ENCODE results near the gene SLC28A1.
"Not testable (repeated sequence)": the region's sequence is repeated elsewhere in the genome, so short reads cannot be mapped to it uniquely, and the experiment has no call there.

Gene SLC28A1

GRCh38 chr15:84869510-84869909 lies 15.0 kb upstream of the SLC28A1 start:
- DNase-seq (ENCODE audit: low spot score in 2 of 2) = no peak
- Mint-ChIP-seq H3K4me3 (no peak overlapping the region), H3K27me3 (peaks cover 2% of the 10 kb centered on the region), H3K36me3 (no peaks in the 10 kb centered on the region), H3K9me3 (no peaks in the 10 kb centered on the region), H3K4me1 (no peaks in the 10 kb centered on the region), H3K27ac (no peak overlapping the region)
- no peak for ATAC-seq (ENCODE audit: low read depth)

GRCh38 chr15:84871428-84871985 lies 13.0 kb upstream of the SLC28A1 start:
- Mint-ChIP-seq H3K27ac (no peak overlapping the region), H3K9me3 (no peaks in the 10 kb centered on the region), H3K4me3 (no peak overlapping the region), H3K36me3 (no peaks in the 10 kb centered on the region), H3K4me1 (no peaks in the 10 kb centered on the region), H3K27me3 (peaks cover 2% of the 10 kb centered on the region)
- DNase-seq (ENCODE audit: low spot score in 2 of 2) = no peak
- ATAC-seq (ENCODE audit: low read depth) = no peak

- H3K36me3 Mint-ChIP-seq = no peaks in the 10 kb centered on the region
- DNase-seq (ENCODE audit: low spot score in 2 of 2) = no peak
- H3K27me3 Mint-ChIP-seq = peaks cover 3% of the 10 kb centered on the region
- no peaks in the 10 kb centered on the region for H3K4me1 Mint-ChIP-seq
- no peaks in the 10 kb centered on the region for H3K9me3 Mint-ChIP-seq
- ATAC-seq (ENCODE audit: low read depth) = no peak
- no peak overlapping the region for H3K4me3 Mint-ChIP-seq
- no peak overlapping the region for H3K27ac Mint-ChIP-seq
Observed at GRCh38 chr15:84872009-84872910, 12.2 kb upstream of the SLC28A1 start.

DNA sequence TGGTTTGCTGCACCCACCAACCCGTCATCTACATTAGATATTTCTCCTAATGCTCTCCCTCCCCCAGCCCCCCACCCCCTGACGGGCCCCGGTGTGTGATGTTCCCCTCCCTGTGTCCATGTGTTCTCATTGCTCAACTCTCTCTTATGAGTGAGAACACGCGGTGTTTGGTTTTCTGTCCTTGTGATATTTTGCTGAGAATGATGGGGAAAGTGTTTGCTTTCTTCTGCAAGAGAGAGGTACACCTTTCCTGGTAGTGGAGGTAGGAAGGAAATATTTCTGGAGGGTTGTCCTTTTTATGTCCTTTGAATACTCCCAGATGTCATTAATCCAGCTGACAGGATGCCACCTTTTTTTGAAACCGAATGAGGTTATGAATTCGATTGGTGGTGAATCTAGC lies 10.5 kb upstream of the SLC28A1 start:
- H3K9me3 Mint-ChIP-seq = no peaks in the 10 kb centered on the region
- no peaks in the 10 kb centered on the region for H3K36me3 Mint-ChIP-seq
- H3K27me3 Mint-ChIP-seq = peaks cover 3% of the 10 kb centered on the region
- H3K4me3 Mint-ChIP-seq = no peak overlapping the region
- ATAC-seq (ENCODE audit: low read depth) = no peak
- H3K4me1 Mint-ChIP-seq = no peaks in the 10 kb centered on the region
- H3K27ac Mint-ChIP-seq = no peak overlapping the region
- DNase-seq (ENCODE audit: low spot score in 2 of 2) = no peak

DNA sequence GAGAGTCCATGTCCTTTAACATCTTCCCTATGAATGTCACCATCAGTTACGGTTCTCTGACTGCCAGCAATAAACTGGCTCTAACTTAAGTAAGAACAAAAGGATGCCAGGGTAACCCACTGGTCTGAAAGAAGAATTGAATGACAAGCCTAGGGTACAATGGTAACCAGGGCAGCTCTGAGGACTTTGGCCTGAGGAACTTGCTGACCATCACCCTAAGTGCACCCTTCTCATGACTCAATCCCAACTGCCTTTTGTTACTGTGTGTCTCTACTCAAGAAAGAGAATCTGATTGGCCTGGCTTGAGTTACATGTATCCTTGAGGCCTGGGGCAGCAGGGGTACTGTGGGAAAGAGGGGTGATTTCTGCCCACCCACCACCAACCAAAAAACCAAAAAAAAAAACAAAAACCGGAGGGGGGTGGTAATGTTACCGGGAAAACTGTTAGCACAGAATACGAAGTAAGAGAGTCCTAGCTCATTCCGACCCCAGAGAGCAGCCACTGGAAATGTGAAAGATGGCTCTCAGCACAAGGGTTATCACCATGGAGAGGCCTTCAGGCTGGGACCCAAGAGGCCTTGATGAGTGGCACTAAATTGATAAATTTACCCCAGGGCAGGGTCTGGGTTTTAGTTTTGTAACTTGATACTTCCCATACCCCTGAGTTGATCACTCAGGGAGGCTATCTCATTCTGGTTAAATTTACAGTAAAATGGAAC lies 9.3 kb upstream of the SLC28A1 start:
- Mint-ChIP-seq H3K9me3 (no peaks in the 10 kb centered on the region), H3K27me3 (peaks cover 6% of the 10 kb centered on the region), H3K27ac (no peak overlapping the region), H3K4me3 (no peak overlapping the region), H3K36me3 (no peaks in the 10 kb centered on the region), H3K4me1 (no peaks in the 10 kb centered on the region)
- ATAC-seq (ENCODE audit: low read depth) (no peak), DNase-seq (ENCODE audit: low spot score in 2 of 2) (no peak)

- H3K27ac Mint-ChIP-seq = no peak overlapping the region
- H3K9me3 Mint-ChIP-seq = no peaks in the 10 kb centered on the region
- no peaks in the 10 kb centered on the region for H3K4me1 Mint-ChIP-seq
- H3K27me3 Mint-ChIP-seq = peaks cover 6% of the 10 kb centered on the region
- no peak for ATAC-seq (ENCODE audit: low read depth)
- H3K4me3 Mint-ChIP-seq = no peak overlapping the region
- H3K36me3 Mint-ChIP-seq = no peaks in the 10 kb centered on the region
- no peak for DNase-seq (ENCODE audit: low spot score in 2 of 2)
Observed at GRCh38 chr15:84876269-84876668, 8.2 kb upstream of the SLC28A1 start.

- not testable (repeated sequence) for H3K9me3 Mint-ChIP-seq; H3K27ac Mint-ChIP-seq; H3K4me1 Mint-ChIP-seq; ATAC-seq (ENCODE audit: low read depth); H3K27me3 Mint-ChIP-seq; H3K4me3 Mint-ChIP-seq; DNase-seq (ENCODE audit: low spot score in 2 of 2); H3K36me3 Mint-ChIP-seq
Observed at GRCh38 chr15:84877701-84878100, 6.8 kb upstream of the SLC28A1 start.

- H3K4me3 Mint-ChIP-seq = no peak overlapping the region
- no peak overlapping the region for H3K27ac Mint-ChIP-seq
- H3K4me1 Mint-ChIP-seq = no peaks in the 10 kb centered on the region
- no peaks in the 10 kb centered on the region for H3K9me3 Mint-ChIP-seq
- no peaks in the 10 kb centered on the region for H3K36me3 Mint-ChIP-seq
- DNase-seq (ENCODE audit: low spot score in 2 of 2) = peak; percentile 35 to 37
- peaks cover 7% of the 10 kb centered on the region for H3K27me3 Mint-ChIP-seq
- ATAC-seq (ENCODE audit: low read depth) = peak; percentile 77
Observed at GRCh38 chr15:84878504-84878903, 6.0 kb upstream of the SLC28A1 start.

DNA sequence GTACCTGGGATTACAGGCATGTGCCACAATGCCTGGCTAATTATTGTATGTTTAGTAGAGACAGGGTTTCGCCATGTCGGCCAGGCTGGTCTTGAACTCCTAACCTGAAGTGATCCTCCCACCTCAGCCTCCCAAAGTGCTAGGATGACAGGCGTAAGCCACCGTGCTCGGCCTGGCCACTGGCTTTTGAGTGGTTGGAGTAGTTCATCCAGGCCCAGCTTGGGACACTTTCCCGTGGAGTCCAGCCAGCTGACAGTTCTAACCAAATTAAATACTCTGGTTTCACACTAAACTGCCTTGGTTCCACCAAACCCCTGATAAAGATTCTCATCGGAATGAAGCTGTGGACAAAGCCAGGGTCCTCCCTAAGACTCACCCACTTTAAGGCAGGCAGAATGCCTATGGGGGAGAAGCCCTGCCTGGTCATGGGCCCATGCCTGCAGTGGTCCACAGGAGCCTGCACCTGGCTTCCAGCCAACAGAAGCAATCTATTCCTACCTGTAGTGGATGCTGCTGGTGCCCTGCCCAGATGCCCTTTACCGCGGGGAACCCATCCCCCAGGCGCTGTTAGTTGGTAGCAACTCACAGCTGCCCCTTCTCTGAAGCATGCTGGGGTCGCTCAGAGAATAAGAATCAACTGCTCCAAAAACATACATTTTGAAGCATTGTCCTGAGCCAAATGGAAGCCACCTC lies 5.2 kb upstream of the SLC28A1 start:
- Mint-ChIP-seq H3K36me3 (no peaks in the 10 kb centered on the region), H3K27ac (no peak overlapping the region), H3K9me3 (no peaks in the 10 kb centered on the region), H3K4me3 (no peak overlapping the region), H3K4me1 (no peaks in the 10 kb centered on the region), H3K27me3 (peaks cover 7% of the 10 kb centered on the region)
- DNase-seq (ENCODE audit: low spot score in 2 of 2) = no peak
- ATAC-seq (ENCODE audit: low read depth) = no peak

GRCh38 chr15:84880007-84880406 lies 4.5 kb upstream of the SLC28A1 start:
- DNase-seq (ENCODE audit: low spot score in 2 of 2) (no peak), ATAC-seq (ENCODE audit: low read depth) (no peak)
- Mint-ChIP-seq H3K36me3 (no peaks in the 10 kb centered on the region), H3K27me3 (peaks cover 9% of the 10 kb centered on the region), H3K4me1 (no peaks in the 10 kb centered on the region), H3K9me3 (no peaks in the 10 kb centered on the region), H3K27ac (no peak overlapping the region), H3K4me3 (no peak overlapping the region)

GRCh38 chr15:84880822-84881519 lies 3.5 kb upstream of the SLC28A1 start:
- Mint-ChIP-seq H3K27me3 (peaks cover 9% of the 10 kb centered on the region), H3K27ac (no peak overlapping the region), H3K4me1 (no peaks in the 10 kb centered on the region), H3K9me3 (no peaks in the 10 kb centered on the region), H3K36me3 (no peaks in the 10 kb centered on the region), H3K4me3 (no peak overlapping the region)
- DNase-seq (ENCODE audit: low spot score in 2 of 2) (no peak), ATAC-seq (ENCODE audit: low read depth) (no peak)

DNA sequence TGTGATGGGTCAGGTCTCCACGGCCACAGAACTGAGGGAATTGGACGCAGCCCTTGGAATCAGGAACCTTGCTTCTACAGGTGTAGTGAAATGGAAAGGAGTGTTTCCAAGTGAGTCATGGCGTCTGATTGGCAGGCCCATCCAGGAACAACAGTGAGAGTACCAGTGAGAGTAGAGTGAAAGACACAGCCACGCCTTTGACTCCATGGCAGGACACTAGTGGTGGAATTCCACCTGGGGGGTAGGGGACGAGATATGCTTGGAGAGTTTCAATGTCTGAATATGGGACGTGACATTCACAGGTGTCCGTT lies 3.0 kb upstream of the SLC28A1 start:
- Mint-ChIP-seq H3K4me3 (no peak overlapping the region), H3K9me3 (no peaks in the 10 kb centered on the region), H3K36me3 (no peaks in the 10 kb centered on the region), H3K27me3 (peaks cover 9% of the 10 kb centered on the region), H3K4me1 (no peaks in the 10 kb centered on the region), H3K27ac (no peak overlapping the region)
- no peak for DNase-seq (ENCODE audit: low spot score in 2 of 2)
- ATAC-seq (ENCODE audit: low read depth) = no peak

DNA sequence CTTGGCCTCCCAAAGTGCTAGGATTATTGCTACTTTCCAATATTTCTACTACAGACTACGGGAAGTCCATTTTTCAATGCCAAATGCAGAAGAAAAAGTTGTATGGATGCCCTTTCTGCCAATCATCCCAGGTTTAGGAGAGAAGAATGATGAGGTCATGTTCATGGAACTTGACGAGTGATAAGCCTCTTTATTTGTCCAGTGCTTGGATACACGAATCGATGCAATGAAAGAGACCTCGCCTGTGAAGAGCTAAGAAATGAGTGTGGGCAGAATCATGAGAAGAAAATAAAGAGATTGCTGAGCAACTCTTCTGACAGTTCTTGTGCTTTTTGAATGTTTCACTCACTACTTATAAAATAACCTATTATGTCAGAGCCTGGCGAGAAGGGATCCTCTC lies 996 bp upstream of the SLC28A1 start:
- DNase-seq (ENCODE audit: low spot score in 2 of 2) = no peak
- H3K27ac Mint-ChIP-seq = no peak overlapping the region

DNA sequence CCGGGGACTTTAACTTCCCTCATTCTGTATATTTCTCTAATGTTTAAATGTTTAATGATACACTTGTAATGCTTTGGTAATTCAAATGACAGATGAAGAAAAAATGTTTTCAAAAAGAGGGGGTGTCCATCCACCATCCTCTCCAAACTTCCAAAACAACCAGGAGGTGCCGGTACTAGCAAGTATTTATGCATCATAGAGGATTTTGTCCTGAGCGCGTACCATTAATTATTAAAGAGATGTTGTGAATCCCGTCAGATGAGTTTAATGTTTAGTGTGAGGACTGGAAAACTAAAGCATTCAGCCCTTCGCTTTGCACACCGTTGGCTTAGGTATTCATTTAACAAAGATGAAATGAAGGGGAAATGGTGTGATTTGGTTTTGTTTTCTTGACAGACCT lies 1.3 kb downstream of the SLC28A1 start:
- Mint-ChIP-seq H3K27ac (no peak overlapping the region), H3K9me3 (no peaks in the 10 kb centered on the region), H3K4me1 (peaks cover 3% of the 10 kb centered on the region), H3K4me3 (no peak overlapping the region), H3K27me3 (peaks cover 10% of the 10 kb centered on the region), H3K36me3 (no peaks in the 10 kb centered on the region)
- DNase-seq (ENCODE audit: low spot score in 2 of 2) = no peak
- no peak for ATAC-seq (ENCODE audit: low read depth)

More for the DNA sequence above, 996 bp upstream of the SLC28A1 start:
- peaks cover 10% of the 10 kb centered on the region for H3K27me3 Mint-ChIP-seq
- H3K9me3 Mint-ChIP-seq = no peaks in the 10 kb centered on the region
- no peak overlapping the region for H3K4me3 Mint-ChIP-seq
- H3K4me1 Mint-ChIP-seq = no peaks in the 10 kb centered on the region
- no peaks in the 10 kb centered on the region for H3K36me3 Mint-ChIP-seq
- no peak for ATAC-seq (ENCODE audit: low read depth)

Data from memory B cell (primary cell).